HG03139 (cell line): ENCODE measurements around the gene SLC39A9.

ENCODE experiments used
- ATAC-seq: cut with Tn5 transposase; IDR thresholded peaks from one replicate; pipeline ENCODE4 v1.9.1; 2021; ENCODE audit not compliant: unreplicated experiment

SLC39A9 gene

GRCh38 chr14:69499436-69499835, 100.9 kb downstream of the SLC39A9 start:
- ATAC-seq = no peak

- ATAC-seq = no peak
Measured at GRCh38 chr14:69500096-69500495, 101.6 kb downstream of the SLC39A9 start.

- no peak for ATAC-seq
Measured at GRCh38 chr14:69500736-69501135, 102.2 kb downstream of the SLC39A9 start.

- no peak for ATAC-seq
Measured at GRCh38 chr14:69501423-69501838, 102.9 kb downstream of the SLC39A9 start.

- ATAC-seq = no peak
Measured at GRCh38 chr14:69504775-69505174, 106.3 kb downstream of the SLC39A9 start.

GRCh38 chr14:69505338-69506240, 107.1 kb downstream of the SLC39A9 start:
- no peak for ATAC-seq

- ATAC-seq = no peak
Measured at GRCh38 chr14:69506241-69506595, 107.7 kb downstream of the SLC39A9 start.
